GM19455 (cell line): Measurements from ENCODE around the gene DLG4.

ENCODE experiments used
- ATAC-seq: cut with Tn5 transposase; IDR thresholded peaks from one replicate; pipeline ENCODE4 v1.9.1; 2021; ENCODE audit not compliant: unreplicated experiment

DLG4 gene

GRCh38 chr17:7233701-7234082, 14.1 kb upstream of the DLG4 start:
- no peak for ATAC-seq

- no peak for ATAC-seq
These were observed 12.5 kb upstream of the DLG4 start for GRCh38 chr17:7232114-7232513.

- ATAC-seq, result no peak
These were observed 9.9 kb upstream of the DLG4 start for GRCh38 chr17:7229504-7229903.

GRCh38 chr17:7228920-7229319, 9.3 kb upstream of the DLG4 start:
- ATAC-seq, result no peak

GRCh38 chr17:7226721-7227710, 7.4 kb upstream of the DLG4 start:
- ATAC-seq, result no peak

GRCh38 chr17:7225711-7226331, 6.2 kb upstream of the DLG4 start:
- ATAC-seq, result no peak

GRCh38 chr17:7224661-7225111, 5.0 kb upstream of the DLG4 start:
- no peak for ATAC-seq

- ATAC-seq, result no peak
These were observed 4.5 kb upstream of the DLG4 start for GRCh38 chr17:7224110-7224509.

GRCh38 chr17:7223375-7223774, 3.7 kb upstream of the DLG4 start:
- ATAC-seq, result no peak

GRCh38 chr17:7222972-7223292, 3.3 kb upstream of the DLG4 start:
- ATAC-seq, result no peak

- ATAC-seq, result no peak
These were observed 2.7 kb upstream of the DLG4 start for GRCh38 chr17:7222093-7222971.

- ATAC-seq, result no peak
These were observed 1.8 kb upstream of the DLG4 start for GRCh38 chr17:7221278-7222092.

- no peak for ATAC-seq
These were observed 1.1 kb upstream of the DLG4 start for GRCh38 chr17:7220593-7221277.

- ATAC-seq, result no peak
These were observed 316 bp downstream of the DLG4 start for GRCh38 chr17:7219229-7219811.

- ATAC-seq, result no peak
These were observed 878 bp downstream of the DLG4 start for GRCh38 chr17:7218758-7219157.

GRCh38 chr17:7218166-7218565, 1.5 kb downstream of the DLG4 start:
- ATAC-seq, result no peak

GRCh38 chr17:7217113-7217987, 2.3 kb downstream of the DLG4 start:
- no peak for ATAC-seq

- ATAC-seq, result no peak
These were observed 3.2 kb downstream of the DLG4 start for GRCh38 chr17:7216242-7217112.
